Measurements from ENCODE around the gene SRF. TPM values are rescaled to one million over a fixed set of nuclear protein-coding genes. Genes with fewer than 3 reads are reported as not detected.
A peak's percentile ranks its signal among the peaks of the same experiment; 100 is the strongest.

Gene SRF
- total RNA-seq, 1 experiment from 2014 or later, result 46.2 TPM

DNA sequence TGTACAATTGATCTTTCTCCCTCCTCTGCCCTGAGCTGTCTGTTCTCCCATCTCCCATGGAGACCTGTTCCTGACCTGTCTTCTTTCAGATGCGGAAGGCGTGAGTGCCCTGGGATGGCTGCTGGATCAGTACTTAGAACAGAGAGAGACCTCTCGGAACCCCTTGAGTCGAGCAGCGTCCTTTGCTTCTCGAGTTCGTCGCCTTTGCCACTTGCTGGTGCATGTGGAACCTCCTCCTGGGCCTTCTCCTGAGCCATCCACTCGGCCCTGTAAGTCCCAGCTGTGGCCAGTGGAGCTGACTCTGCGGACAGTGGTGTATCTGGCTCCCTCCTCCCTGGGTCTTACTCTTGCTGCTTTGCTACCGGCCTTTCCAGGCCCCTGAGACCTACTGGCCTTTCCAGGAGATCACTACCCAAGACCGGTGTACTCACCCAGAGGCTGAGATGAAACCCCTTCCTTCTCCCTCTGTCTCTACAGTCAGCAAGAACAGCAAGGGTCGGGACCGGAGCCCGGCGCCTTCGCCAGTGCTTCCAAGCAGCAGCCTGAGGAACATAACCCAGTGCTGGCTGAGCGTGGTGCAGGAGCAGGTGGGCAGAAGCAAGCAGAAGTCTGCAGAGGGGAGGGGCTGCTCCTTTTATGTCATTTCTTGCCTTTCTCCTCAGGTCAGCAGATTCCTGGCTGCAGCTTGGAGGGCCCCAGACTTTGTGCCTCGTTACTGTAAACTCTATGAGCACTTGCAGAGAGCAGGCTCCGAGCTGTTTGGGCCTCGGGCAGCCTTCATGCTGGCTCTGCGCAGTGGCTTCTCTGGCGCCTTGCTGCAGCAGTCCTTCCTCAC lies 33.4 kb downstream of the SRF start:
- DNase-seq (ENCODE audit: low spot score), result no peak
- in situ Hi-C loops (cut with HindIII; ENCODE audit: low sequenced_read_pairs), result no loop called here

- no peak for DNase-seq (ENCODE audit: low spot score)
- in situ Hi-C loops (cut with HindIII; ENCODE audit: low sequenced_read_pairs), result no loop called here
These were observed 34.8 kb downstream of the SRF start for GRCh38 chr6:43205849-43206248.

GRCh38 chr6:43207286-43207685 lies 36.2 kb downstream of the SRF start:
- in situ Hi-C loops (cut with HindIII; ENCODE audit: low sequenced_read_pairs), result no loop called here
- no peak for DNase-seq (ENCODE audit: low spot score)

DNA sequence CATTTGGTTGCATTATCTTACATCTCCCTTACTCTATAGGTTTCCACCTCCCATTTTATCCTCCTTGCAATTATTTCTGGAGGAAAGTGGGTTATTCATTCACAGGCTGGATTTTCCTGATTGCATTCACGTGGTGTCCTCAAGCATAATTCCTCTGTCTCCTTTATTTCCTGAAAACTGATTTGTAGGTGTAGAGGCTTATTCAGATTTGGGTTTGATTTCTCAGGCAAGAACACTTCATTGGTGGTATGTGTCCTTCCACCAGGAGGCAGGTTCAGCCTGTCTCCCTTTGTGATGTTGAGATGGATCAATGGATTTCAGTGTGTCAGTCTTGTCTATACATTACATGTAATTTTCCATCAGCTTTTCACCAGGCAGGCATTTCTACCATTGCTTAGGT lies 40.9 kb downstream of the SRF start:
- in situ Hi-C loops (cut with HindIII; ENCODE audit: low sequenced_read_pairs), result no loop called here
- DNase-seq (ENCODE audit: low spot score), result no peak

DNA sequence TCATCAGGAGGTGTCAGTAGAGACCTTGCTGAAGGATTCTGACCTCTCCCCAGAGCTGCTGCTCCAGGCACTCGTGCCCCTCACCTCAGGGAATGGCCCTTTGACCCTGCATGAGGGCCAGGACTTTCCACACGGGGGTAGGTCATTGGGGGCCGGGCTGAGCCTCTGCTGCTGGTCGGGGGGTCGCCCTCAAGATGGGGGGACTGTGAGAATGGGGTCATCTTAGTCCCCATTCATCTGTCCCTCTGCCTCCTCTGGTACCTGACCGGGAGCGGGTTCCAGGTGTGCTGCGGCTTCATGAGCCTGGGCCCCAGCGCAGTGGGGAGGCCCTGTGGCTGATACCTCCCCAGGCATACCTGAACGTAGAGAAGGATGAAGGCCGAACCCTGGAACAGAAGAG lies 42.4 kb downstream of the SRF start:
- in situ Hi-C loops (cut with HindIII; ENCODE audit: low sequenced_read_pairs), result no loop called here
- no peak for DNase-seq (ENCODE audit: low spot score)

DNA sequence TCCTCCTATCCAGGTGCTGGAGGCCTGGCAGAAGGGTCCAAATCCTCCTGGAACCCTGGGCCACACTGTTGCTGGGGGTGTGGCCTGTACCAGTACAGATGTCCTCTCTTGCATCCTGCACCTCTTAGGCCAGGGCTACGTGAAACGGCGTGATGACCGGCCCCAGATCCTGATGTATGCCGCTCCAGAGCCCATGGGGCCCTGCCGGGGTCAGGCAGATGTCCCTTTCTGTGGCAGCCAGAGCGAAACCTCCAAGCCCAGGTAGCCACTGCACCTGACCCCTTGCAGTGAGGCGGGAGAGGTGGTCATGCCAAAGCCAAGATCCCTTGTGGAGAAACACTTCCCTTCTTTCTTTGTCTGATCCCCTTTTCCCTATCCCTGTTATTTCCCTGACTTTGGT lies 44.0 kb downstream of the SRF start:
- in situ Hi-C loops (cut with HindIII; ENCODE audit: low sequenced_read_pairs), result no loop called here
- DNase-seq (ENCODE audit: low spot score), result no peak

DNA sequence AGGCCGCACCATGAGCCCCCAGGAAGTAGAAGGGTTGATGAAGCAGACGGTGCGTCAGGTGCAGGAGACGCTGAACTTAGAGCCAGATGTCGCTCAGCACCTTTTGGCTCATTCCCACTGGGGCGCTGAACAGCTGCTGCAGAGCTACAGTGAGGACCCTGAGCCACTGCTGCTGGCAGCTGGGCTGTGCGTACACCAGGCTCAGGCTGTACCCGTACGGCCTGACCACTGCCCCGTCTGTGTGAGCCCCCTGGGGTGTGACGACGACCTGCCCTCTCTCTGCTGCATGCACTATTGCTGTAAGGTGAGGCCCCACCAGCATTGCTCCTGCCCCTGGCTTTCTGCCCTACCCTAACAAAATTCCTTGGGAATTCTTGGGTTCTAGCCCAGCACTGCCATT lies 45.1 kb downstream of the SRF start:
- no peak for DNase-seq (ENCODE audit: low spot score)
- in situ Hi-C loops (cut with HindIII; ENCODE audit: low sequenced_read_pairs), result no loop called here

GRCh38 chr6:43217351-43217750 lies 46.3 kb downstream of the SRF start:
- in situ Hi-C loops (cut with HindIII; ENCODE audit: low sequenced_read_pairs), result no loop called here
- no peak for DNase-seq (ENCODE audit: low spot score)

DNA sequence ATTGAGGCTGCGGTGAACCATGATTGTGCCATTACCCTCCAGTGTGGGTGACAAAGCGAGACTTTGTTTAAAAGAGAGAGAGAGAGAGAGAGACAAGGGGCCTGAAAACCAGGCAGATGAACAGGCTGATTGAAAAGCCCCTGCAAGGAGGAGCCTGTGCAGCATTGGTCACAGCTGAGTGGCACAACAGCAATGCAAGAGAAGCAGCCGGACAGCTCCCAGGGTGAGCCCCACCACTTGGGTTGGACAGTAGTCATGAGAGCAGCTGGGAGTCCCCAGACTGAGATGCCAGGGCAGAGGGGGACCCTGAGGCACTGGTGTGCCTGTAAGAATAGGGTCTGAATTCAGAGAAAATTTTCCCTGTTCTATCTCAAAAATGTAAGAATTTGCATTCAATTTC lies 48.0 kb downstream of the SRF start:
- in situ Hi-C loops (cut with HindIII; ENCODE audit: low sequenced_read_pairs), result no loop called here
- DNase-seq (ENCODE audit: low spot score), result no peak

DNA sequence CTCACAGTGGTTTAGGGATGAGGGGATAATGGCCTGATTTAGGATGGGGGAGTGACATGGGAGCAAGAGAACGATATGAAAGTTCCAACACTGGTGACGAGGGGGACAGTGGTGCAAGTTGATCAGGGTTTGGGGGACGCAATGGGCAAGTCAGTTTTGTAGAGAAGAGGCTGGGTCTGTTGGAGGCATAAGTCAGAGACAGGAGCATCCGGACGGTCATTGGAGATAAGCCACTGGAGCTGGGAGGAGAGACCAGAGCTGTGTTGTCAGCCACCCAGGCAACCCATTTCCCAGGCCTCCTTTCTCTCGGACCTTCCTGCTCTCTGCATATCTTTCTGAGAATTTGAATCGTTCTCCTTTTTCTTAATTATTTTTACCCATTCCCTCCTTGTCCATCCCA lies 48.7 kb downstream of the SRF start:
- in situ Hi-C loops (cut with HindIII; ENCODE audit: low sequenced_read_pairs), result no loop called here
- no peak for DNase-seq (ENCODE audit: low spot score)

- in situ Hi-C loops (cut with HindIII; ENCODE audit: low sequenced_read_pairs), result no loop called here
- no peak for DNase-seq (ENCODE audit: low spot score)
These were observed 49.4 kb downstream of the SRF start for GRCh38 chr6:43220439-43220951.

DNA sequence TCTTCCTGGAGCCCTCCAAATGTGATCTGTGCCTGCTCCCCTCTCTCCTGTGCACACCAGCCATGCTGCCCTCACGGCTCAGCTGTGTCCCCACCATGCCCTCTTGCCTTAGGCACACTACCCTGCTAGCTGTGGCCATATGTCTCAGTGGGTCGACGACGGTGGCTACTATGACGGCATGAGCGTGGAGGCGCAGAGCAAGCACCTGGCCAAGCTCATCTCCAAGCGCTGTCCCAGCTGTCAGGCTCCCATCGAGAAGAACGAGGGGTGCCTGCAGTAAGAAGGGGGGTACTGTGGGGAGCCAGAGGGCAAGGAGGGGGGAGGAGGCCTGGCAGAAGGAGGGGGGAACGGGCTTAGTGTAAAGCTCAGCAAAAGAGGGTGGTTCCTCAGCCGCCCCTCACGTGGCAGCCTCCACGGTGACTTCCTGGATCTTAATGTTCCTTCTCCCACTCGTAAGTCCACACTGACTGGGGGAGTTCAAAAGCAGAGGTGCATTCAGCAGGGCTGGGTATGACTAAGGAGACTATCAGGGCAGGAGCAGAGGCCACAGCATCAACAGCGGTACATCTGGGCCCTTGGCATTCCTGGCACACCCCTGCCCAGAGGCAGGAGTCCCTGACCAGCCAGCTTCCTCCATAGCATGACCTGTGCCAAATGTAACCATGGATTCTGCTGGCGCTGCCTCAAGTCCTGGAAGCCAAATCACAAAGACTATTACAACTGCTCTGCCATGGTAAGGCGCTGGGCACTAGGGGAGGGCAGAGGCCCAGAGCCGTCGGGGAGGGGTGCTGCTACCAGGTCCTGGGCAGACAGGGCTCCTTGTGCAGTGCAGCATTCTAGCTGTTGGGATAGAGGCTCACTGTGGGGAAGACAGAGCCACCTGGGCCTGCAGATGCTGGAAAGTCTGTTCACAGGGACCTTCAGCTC lies 50.2 kb downstream of the SRF start:
- DNase-seq (ENCODE audit: low spot score), result no peak

GRCh38 chr6:43222418-43223059 lies 51.5 kb downstream of the SRF start:
- in situ Hi-C loops (cut with HindIII; ENCODE audit: low sequenced_read_pairs), result no loop called here
- DNase-seq (ENCODE audit: low spot score), result no peak

More for the DNA sequence above, 50.2 kb downstream of the SRF start:
- in situ Hi-C loops (cut with HindIII; ENCODE audit: low sequenced_read_pairs), result no loop called here

GRCh38 chr6:43223175-43223574 lies 52.1 kb downstream of the SRF start:
- in situ Hi-C loops (cut with HindIII; ENCODE audit: low sequenced_read_pairs), result no loop called here
- no peak for DNase-seq (ENCODE audit: low spot score)

GRCh38 chr6:43226192-43226851 lies 55.3 kb downstream of the SRF start:
- in situ Hi-C loops (cut with HindIII; ENCODE audit: low sequenced_read_pairs), result no loop called here
- DNase-seq (ENCODE audit: low spot score), result no peak

DNA sequence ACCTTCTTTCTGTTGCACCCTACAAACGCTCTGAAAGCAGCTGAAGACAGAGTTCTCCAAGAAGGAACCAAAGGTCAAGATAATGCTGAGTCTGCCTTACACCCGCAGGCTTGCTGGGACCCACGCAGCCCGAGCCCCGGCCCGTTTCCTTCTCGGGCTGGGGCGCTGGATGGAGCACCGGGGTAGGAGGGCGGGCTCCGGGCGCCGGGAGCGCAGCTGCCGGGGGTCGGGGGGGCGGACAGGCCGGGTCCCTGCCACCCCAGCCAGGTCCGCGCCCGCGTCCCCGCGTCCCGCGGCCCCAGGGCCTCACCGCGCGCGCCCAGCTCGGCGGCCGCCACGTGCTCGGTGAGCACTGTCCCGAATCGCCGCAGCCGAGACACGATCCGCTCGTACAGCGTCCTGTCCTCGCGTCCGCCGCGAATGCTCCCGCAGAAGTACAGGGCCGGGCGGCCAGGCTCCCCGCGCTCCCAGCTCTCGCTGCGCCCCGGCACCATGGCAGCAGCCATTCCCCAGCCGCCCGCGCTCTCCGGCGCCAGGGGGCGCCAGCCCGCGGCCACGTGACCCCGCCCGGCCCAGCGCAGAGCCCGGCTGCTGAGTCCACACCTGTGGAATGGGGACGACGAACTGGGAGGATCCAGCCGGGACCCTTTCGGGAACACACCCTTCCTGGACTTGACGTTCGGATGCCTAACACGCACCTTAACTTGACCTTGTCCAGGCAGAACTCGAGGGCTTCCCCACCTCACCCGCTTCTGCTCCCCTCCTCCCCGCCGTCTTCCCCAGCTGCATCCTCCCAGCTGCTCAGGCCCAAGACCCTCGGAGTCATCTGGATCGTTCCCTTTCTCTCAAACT lies 58.1 kb downstream of the SRF start, which contains the start of gene DNPH1:
DNPH1 (minus strand) TSS at position 531 of the 852 bp plus-strand sequence; CDS start at position 506, 25 bp downstream.
- in situ Hi-C loops (cut with HindIII; ENCODE audit: low sequenced_read_pairs), result no loop called here

DNA sequence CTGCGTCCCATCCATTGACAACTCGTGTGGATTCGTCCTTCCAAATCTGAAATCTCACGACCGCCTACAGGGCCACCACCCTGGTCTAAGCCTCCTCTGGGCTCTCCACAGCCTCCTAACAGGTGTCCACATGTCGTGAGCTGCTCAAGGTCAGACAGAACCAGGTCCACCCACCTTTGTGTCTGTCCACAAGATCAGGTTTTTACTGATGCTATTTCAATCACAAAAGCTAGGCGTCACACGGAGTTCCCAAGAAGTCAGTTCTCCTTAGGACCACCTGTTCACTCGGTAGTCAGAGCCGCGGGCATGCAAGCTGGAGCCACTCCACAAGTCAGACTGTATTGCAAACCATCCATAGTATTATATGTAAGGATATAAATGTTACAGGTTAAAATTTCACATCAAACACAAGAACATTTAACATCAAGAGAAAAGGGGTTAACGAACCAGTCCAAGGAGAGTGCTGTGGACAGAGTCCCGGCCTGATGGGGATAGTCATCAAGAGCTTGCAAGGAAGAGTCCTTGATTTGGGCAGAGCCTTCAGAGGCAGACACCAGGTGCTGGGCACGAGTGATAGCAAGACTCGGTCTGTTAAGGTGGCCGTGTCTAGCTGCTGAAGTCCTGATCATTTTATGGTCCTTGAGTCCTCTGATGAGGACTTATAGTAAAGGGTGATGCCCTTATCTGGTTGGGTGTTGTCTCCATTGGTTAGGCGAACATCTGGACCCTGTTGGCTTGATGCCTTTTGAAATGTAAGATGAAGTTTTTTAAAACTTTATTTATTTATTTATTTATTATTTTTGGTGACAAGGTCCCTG lies 58.9 kb downstream of the SRF start:
- DNase-seq (ENCODE audit: low spot score), result no peak
- in situ Hi-C loops (cut with HindIII; ENCODE audit: low sequenced_read_pairs), result no loop called here

More for the DNA sequence above, 58.1 kb downstream of the SRF start, which contains the start of gene DNPH1:
- peak; percentile 71 for DNase-seq (ENCODE audit: low spot score)
